HEK293T (cell line): ENCODE results near the gene ENDOU.

Experiments
- CTCF ChIA-PET: fragments of 350-600 bp; formaldehyde crosslinking; extraction: SDS; loops from one replicate; lab custom pipeline; 2021; ENCODE audit warnings: antibody characterized with exemption, inconsistent platforms; lab: Yijun Ruan, JAX
- POLR2A ChIA-PET: fragments of 350-600 bp; formaldehyde crosslinking; extraction: SDS; loops from one replicate; lab custom pipeline; 2020; ENCODE audit warnings: antibody characterized with exemption, inconsistent platforms; lab: Yijun Ruan, JAX
- DNase-seq: peaks from one replicate; pipeline ENCODE4 v3.0.0; 2012; ENCODE audit warnings: mixed read lengths; ENCODE audit errors: extremely low spot score
- ARNT ChIP-seq: fragments of 450-650 bp; IDR thresholded peaks from 2 replicates; pipeline ENCODE4 v1.6.1; 2017; ENCODE audit warnings: mild to moderate bottlenecking
- BHLHE40 ChIP-seq: fragments of 450-650 bp; IDR thresholded peaks from 2 replicates; pipeline ENCODE4 v1.6.1; 2016; ENCODE audit warnings: mild to moderate bottlenecking, moderate library complexity, borderline replicate concordance
- CTBP1 ChIP-seq: fragments of 450-650 bp; IDR thresholded peaks from 2 replicates; pipeline ENCODE4 v1.6.1; 2016; ENCODE audit warnings: borderline replicate concordance
- ELF4 ChIP-seq: fragments of 450-650 bp; IDR thresholded peaks from 2 replicates; pipeline ENCODE4 v1.6.1; 2017; ENCODE audit warnings: antibody characterized with exemption
- FOXA1 ChIP-seq: fragments of 450-650 bp; IDR thresholded peaks from 2 replicates; pipeline ENCODE4 v1.6.1; 2016; ENCODE audit warnings: mild to moderate bottlenecking
- FOXK2 ChIP-seq: fragments of 450-650 bp; IDR thresholded peaks from 2 replicates; pipeline ENCODE4 v1.6.1; 2016; ENCODE audit warnings: mild to moderate bottlenecking
- FOXM1 ChIP-seq: fragments of 450-650 bp; IDR thresholded peaks from 2 replicates; pipeline ENCODE4 v1.6.1; 2017; ENCODE audit warnings: mild to moderate bottlenecking, borderline replicate concordance
- HDGF ChIP-seq: fragments of 450-650 bp; IDR thresholded peaks from 2 replicates; pipeline ENCODE4 v1.6.1; 2017; ENCODE audit warnings: antibody characterized with exemption, borderline replicate concordance
- L3MBTL2 ChIP-seq: fragments of 450-650 bp; conservative IDR thresholded peaks from 2 replicates; pipeline ENCODE4 v1.6.1; 2016; ENCODE audit warnings: mild to moderate bottlenecking
- LEF1 ChIP-seq: fragments of 450-650 bp; IDR thresholded peaks from 2 replicates; pipeline ENCODE4 v1.6.1; 2017; ENCODE audit warnings: mild to moderate bottlenecking, borderline replicate concordance
- NFRKB ChIP-seq: fragments of 450-650 bp; IDR thresholded peaks from 2 replicates; pipeline ENCODE4 v1.6.1; 2016; ENCODE audit warnings: mild to moderate bottlenecking, moderate library complexity
- PKNOX1 ChIP-seq: fragments of 450-650 bp; IDR thresholded peaks from 2 replicates; pipeline ENCODE4 v1.6.1; 2016
- SP1 ChIP-seq: fragments of 450-650 bp; IDR thresholded peaks from 2 replicates; pipeline ENCODE4 v1.6.1; 2017
- SUZ12 ChIP-seq: fragments of 450-650 bp; IDR thresholded peaks from 2 replicates; pipeline ENCODE4 v1.6.1; 2016; ENCODE audit warnings: mild to moderate bottlenecking
- TARDBP ChIP-seq: fragments of 450-650 bp; IDR thresholded peaks from 2 replicates; pipeline ENCODE4 v1.6.1; 2016
- ZNF384 ChIP-seq: fragments of 450-650 bp; IDR thresholded peaks from 2 replicates; pipeline ENCODE4 v1.6.1; 2016

The ENDOU gene

DNA sequence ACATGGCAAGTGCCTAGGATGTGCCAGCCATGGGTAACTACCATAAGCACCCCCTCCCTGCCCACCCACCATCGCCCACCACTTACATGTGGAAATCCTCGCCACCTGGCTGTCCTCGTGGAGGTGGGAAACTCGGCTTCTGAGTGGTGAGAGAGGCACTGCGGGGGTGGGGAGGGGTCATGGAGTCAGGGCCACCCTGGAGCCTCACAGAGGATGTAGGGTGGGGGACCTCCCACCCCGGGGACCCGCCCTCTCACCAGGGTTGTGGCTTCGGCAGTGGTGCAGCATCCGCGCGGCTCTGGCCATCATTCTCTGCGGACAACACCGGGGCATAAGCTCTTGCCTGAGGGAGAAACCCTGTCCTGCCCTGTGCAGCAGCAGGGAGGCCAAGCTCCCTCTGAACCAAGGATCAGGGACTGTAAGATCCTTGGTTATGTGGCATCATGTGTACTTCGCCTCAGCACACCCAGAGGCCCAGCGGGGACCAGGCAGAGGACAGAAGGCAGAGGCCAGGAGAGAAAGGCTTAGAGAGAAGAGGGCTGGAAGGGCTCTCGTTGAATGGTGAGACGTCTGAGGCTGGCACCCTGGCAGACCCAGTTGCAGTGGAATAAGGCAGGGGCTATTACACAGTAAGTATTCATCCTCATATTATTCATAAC is 12.8 kb upstream of the ENDOU start:
- TF ChIP-seq LEF1 (no peak), BHLHE40 (no peak), SP1 (no peak), FOXA1 (no peak), ARNT (no peak), FOXK2 (no peak), TARDBP (no peak), CTBP1 (no peak)
- ChIA-PET POLR2A (no interaction called here), CTCF (no interaction called here)
- DNase-seq = no peak

- no peak for DNase-seq
- ChIA-PET POLR2A (no interaction called here), CTCF (interaction anchor here (0.5 to 1.6 kb wide), 8 partner anchors 10 to 101 kb away, joined by 3 to 7 read pairs (median 4); partner anchors contain the start of gene RAPGEF3)
- no peak for TF ChIP-seq LEF1
- no peak for TF ChIP-seq ZNF384
These were observed 11.8 kb upstream of the ENDOU start for GRCh38 chr12:47736877-47737676.

DNA sequence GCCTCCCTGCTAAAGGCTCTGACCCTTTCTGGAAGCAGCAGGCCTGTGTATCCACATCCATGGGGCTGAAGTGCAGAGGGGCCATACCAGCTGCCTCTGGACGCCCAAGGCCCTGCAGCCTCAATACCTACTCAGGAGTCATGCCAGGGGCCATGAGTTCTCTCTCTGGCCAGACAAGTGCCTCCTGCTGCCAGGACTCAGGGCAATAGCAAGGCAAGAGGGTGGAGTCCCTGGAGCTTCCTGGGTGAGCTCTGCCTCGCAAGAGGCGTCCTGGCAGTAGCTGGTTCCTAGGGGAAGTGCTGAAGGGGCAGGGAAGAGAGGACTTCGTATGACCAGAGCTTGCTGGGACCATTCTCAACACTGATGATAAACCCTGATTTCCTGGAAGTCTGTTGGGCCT is 10.9 kb upstream of the ENDOU start:
- TF ChIP-seq CTBP1 (no peak), TARDBP (no peak), FOXM1 (no peak), SP1 (no peak), FOXA1 (no peak), BHLHE40 (no peak), LEF1 (no peak), L3MBTL2 (no peak), ELF4 (no peak), HDGF (no peak)
- ChIA-PET CTCF (interaction anchor here (0.7 to 1.6 kb wide), 7 partner anchors 9 to 102 kb away, joined by 3 to 7 read pairs (median 4); partner anchors contain the start of gene RAPGEF3), POLR2A (no interaction called here)
- DNase-seq = no peak

GRCh38 chr12:47735649-47736048 is 10.4 kb upstream of the ENDOU start:
- no peak for DNase-seq
- ChIA-PET POLR2A (interaction anchor here (1.2 kb wide), 1 partner anchor 29 kb away, joined by 4 read pairs; no protein-coding TSS in a partner anchor), CTCF (interaction anchor here (1.1 to 1.6 kb wide), 4 partner anchors 18 to 102 kb away, joined by 3 to 7 read pairs (median 4); no protein-coding TSS in a partner anchor)
- TF ChIP-seq LEF1 = no peak
- no peak for TF ChIP-seq HDGF
- TF ChIP-seq CTBP1 = no peak
- no peak for TF ChIP-seq SUZ12
- TF ChIP-seq FOXM1 = no peak
- TF ChIP-seq ARNT = no peak

DNA sequence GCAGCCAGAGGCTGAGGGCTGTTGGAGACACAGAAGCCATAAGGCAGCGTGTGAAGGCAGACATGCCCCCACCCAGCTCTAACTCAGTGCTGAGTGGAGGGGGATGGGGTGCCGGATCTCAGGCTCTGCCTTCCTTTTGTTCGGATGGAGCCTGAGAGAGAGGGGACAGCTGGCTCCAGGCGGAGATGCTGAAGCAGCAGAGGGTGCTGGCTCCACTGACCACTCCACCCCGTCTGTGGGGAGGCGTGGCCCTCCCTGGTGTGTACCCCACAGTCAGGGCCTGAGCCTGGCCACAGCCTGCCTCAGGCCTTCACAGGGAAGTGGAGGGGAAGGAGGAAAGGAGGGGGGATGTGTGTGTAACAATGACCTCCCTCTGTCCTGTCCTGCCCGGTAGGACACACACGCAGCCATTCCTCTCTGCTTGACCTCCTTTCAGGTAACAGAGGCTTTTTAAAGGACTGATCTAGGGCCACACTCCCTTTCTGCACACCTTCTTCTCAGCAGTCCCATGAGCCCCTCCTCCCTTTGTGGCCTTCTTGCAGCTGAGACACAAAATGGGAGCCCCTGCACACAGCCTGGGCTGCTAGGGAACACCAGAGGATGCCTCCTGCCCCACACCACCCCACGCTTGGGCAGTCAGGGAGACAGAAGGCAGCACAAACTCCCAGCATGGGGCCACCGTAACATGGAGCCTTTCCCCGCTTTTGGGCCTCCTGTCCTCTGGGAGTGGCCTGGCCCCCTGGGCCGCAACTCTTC is 9.6 kb upstream of the ENDOU start:
- CTCF ChIA-PET = no interaction called here

DNA sequence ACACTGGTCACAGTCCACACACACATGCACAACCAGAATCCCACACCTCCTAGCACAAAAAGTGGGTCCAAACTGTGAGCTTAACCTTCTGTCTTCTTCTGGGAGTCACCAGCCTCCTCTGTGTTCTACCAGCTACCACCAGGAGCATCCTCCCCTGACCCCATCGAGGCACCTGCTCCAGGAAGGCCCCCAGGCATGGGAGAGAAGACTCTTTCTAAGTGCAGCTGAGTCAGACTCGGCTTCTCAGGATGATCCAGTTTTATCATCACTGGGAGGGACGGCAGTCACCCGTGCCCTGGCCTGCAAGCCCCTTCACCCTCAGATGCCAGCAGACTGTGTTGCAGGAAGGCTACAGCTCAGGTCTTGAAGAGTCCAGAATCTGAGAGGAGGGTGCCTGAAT is 7.9 kb upstream of the ENDOU start:
- CTCF ChIA-PET = interaction anchor here (1.4 to 1.9 kb wide), 5 partner anchors 8 to 105 kb away, joined by 3 to 9 read pairs (median 6); no protein-coding TSS in a partner anchor
- TF ChIP-seq L3MBTL2 (no peak), FOXA1 (no peak), ZNF384 (no peak), NFRKB (no peak), PKNOX1 (no peak), BHLHE40 (no peak), FOXK2 (no peak), SP1 (no peak), LEF1 (no peak), CTBP1 (no peak), SUZ12 (no peak), ARNT (no peak), TARDBP (no peak)
- POLR2A ChIA-PET = interaction anchor here (0.7 to 1.4 kb wide), 2 partner anchors 28 to 37 kb away, joined by 3 read pairs; no protein-coding TSS in a partner anchor
- DNase-seq = no peak

More for the DNA sequence above, 9.6 kb upstream of the ENDOU start:
- DNase-seq = no peak
- POLR2A ChIA-PET = interaction anchor here (1.2 kb wide), 1 partner anchor 28 kb away, joined by 4 read pairs; no protein-coding TSS in a partner anchor
- TF ChIP-seq PKNOX1 = no peak
- no peak for TF ChIP-seq NFRKB
- TF ChIP-seq L3MBTL2 = no peak
- TF ChIP-seq SP1 = no peak
- no peak for TF ChIP-seq HDGF
